Stimulated activated CD4-positive, alpha-beta T cell treated with anti-CD3 and anti-CD28 coated beads, Interleukin-1b, Interleukin-23, amount 100 ng/mL, for 24 hours (primary cell): Measurements from ENCODE around the gene CD82.
"Not testable (repeated sequence)": the region's sequence is repeated elsewhere in the genome, so short reads cannot be mapped to it uniquely, and the experiment has no call there.

Experiments
- DNase-seq, 4 experiments: peaks; one replicate each; pipeline ENCODE4 v3.0.0-alpha.2; 2020; ENCODE audit warnings: low read depth in 4 of 4, low spot score in 1 of 4

The CD82 gene

DNA sequence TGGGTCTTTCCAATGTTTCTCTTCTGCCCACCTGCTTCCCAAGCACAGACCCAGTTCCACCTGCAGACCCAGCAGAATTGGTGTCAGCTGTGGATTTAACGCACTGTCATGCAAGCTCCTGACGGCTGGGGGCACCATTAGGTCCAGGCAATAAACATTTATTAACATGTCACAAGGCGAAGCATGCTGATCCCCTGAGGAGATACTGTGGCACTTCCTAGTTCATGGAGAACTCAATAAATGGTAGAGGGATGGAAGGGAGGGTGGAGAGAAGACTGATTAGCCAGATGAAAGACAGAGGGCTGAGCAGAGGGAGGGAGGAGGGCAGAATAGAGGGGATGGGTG is 93.0 kb downstream of the CD82 start:
- no peak for DNase-seq

DNA sequence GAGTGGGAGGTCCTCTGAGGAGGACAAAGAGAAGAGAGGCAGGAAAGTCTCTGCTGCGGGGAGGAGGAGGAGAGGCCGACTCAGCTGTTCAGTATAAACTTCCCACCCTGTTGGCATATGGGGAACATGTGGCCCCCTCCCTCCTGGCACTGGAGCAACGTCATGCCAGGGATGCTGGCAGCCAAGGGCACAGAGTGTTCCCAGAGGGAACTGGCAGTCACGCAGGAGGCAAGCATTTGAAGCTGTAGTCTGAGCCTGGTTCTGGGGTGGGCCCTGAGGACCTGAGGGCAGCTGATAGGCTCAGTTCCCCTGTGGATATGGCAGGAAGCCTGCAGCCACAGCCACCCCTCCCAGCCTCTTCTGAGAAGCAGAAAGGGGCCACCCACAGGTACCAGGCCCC is 94.2 kb downstream of the CD82 start:
- no peak for DNase-seq

DNA sequence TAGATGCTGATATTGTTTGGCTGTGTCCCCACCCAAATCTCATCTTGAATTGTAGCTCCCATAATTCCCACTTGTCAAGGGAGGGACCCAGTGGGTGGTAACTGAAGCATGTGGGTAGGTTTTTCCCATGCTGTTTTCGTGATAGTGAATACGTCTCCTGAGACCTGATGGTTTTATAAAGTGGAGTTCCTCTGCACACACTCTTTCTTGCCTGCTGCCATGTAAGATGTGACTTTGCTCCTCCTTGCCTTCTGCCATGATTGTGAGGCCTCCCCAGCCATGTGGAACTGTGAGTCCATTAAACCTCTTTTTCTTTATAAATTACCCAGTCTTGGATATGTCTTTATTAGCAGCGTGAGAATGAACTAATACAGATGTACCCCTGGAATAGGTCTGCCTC is 95.1 kb downstream of the CD82 start:
- DNase-seq = not testable (repeated sequence)

DNA sequence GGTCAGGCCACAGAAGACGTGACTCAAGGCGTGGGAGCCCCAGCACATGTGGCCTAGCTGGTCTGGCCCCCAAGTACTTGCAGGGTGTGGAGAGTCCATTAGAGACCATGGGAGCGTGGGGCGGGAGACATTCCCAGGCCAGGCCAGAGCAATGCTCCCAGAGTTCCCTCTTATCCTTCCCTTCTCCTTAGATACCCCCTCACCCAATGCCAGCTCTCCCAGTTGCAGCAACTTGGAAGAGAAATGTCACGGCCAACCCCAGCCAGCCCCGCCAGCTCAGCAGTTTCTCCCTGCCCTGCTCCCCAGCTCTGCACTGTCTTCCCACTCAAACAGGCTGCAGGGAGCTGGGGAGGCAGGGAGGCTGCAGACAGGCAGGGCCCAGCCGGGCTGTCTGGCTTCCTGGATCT is 95.9 kb downstream of the CD82 start:
- no peak for DNase-seq
